WTC11 (cell line): ENCODE measurements around the gene MRGPRF.

Experiments
- ATF3 ChIP-seq: sonication (generic); formaldehyde crosslinking; conservative IDR thresholded peaks from 2 replicates; pipeline ENCODE4 v1.8.1; 2022; ENCODE audit warnings: mild to moderate bottlenecking, missing genetic modification reagents
- CTCF ChIP-seq: fragments of 200-600 bp; IDR thresholded peaks from 2 replicates; pipeline ENCODE4 v1.8.0; 2022; ENCODE audit warnings: antibody characterized with exemption
- ELF4 ChIP-seq: sonication (generic); formaldehyde crosslinking; IDR thresholded peaks from 2 replicates; pipeline ENCODE4 v1.8.1; 2022; ENCODE audit warnings: low read depth, mild to moderate bottlenecking, moderate library complexity, missing genetic modification reagents
- ESRRA ChIP-seq: sonication (generic); formaldehyde crosslinking; IDR thresholded peaks from 2 replicates; pipeline ENCODE4 v1.8.1; 2022; ENCODE audit warnings: mild to moderate bottlenecking, missing genetic modification reagents, borderline replicate concordance
- FOXJ3 ChIP-seq: sonication (generic); formaldehyde crosslinking; IDR thresholded peaks from 2 replicates; pipeline ENCODE4 v1.9.0; 2021; ENCODE audit warnings: missing genetic modification reagents, mild to moderate bottlenecking, borderline replicate concordance
- KAT7 ChIP-seq: sonication (generic); formaldehyde crosslinking; IDR thresholded peaks from 2 replicates; pipeline ENCODE4 v1.8.1; 2023; ENCODE audit warnings: missing genetic modification reagents, mild to moderate bottlenecking, borderline replicate concordance
- MLX ChIP-seq: sonication (generic); formaldehyde crosslinking; IDR thresholded peaks from 2 replicates; pipeline ENCODE4 v1.8.1; 2023; ENCODE audit warnings: mild to moderate bottlenecking, missing genetic modification reagents, moderate library complexity
- NFE2L1 ChIP-seq: sonication (generic); formaldehyde crosslinking; IDR thresholded peaks from 2 replicates; pipeline ENCODE4 v1.8.1; 2023; ENCODE audit warnings: missing genetic modification reagents
- NR1H2 ChIP-seq: sonication (generic); formaldehyde crosslinking; IDR thresholded peaks from 2 replicates; pipeline ENCODE4 v1.9.0; 2021; ENCODE audit warnings: mild to moderate bottlenecking, moderate library complexity, missing genetic modification reagents
- SP1 ChIP-seq: sonication (generic); formaldehyde crosslinking; conservative IDR thresholded peaks from 2 replicates; pipeline ENCODE4 v1.8.1; 2022; ENCODE audit warnings: missing genetic modification reagents
- STAT6 ChIP-seq: sonication (generic); formaldehyde crosslinking; conservative IDR thresholded peaks from 2 replicates; pipeline ENCODE4 v1.8.1; 2023; ENCODE audit warnings: mild to moderate bottlenecking, low read depth, missing genetic modification reagents, moderate library complexity
- TF ChIP-seq, protein P1 (sequence below): sonication (generic); formaldehyde crosslinking; IDR thresholded peaks from 2 replicates; pipeline ENCODE4 v1.8.1; 2023; ENCODE audit warnings: mild to moderate bottlenecking, missing genetic modification reagents, moderate library complexity
- TF ChIP-seq, protein P2 (sequence below): sonication (generic); formaldehyde crosslinking; IDR thresholded peaks from 2 replicates; pipeline ENCODE4 v1.8.0; 2022; ENCODE audit warnings: mild to moderate bottlenecking, missing genetic modification reagents
- TF ChIP-seq, protein P3 (sequence below): sonication (generic); formaldehyde crosslinking; IDR thresholded peaks from 2 replicates; pipeline ENCODE4 v1.8.0; 2022; ENCODE audit warnings: mild to moderate bottlenecking, missing genetic modification reagents

GRCh38 chr11:68970921-68971636 is 42.0 kb downstream of the MRGPRF start:
- TF ChIP-seq STAT6 (no peak), CTCF (no peak), SP1 (CRISPR knock-in tag) (no peak), ELF4 (CRISPR knock-in tag) (no peak), FOXJ3 (CRISPR knock-in tag) (no peak), NR1H2 (CRISPR knock-in tag) (no peak), ESRRA (CRISPR knock-in tag) (no peak), KAT7 (CRISPR knock-in tag) (no peak), ATF3 (no peak), NFE2L1 (no peak), MLX (no peak)
- TF ChIP-seq, protein P1, sequence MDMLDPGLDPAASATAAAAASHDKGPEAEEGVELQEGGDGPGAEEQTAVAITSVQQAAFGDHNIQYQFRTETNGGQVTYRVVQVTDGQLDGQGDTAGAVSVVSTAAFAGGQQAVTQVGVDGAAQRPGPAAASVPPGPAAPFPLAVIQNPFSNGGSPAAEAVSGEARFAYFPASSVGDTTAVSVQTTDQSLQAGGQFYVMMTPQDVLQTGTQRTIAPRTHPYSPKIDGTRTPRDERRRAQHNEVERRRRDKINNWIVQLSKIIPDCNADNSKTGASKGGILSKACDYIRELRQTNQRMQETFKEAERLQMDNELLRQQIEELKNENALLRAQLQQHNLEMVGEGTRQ = no peak
- TF ChIP-seq, protein P2, sequence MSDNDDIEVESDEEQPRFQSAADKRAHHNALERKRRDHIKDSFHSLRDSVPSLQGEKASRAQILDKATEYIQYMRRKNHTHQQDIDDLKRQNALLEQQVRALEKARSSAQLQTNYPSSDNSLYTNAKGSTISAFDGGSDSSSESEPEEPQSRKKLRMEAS (CRISPR knock-in tag) = no peak
- TF ChIP-seq, protein P3, sequence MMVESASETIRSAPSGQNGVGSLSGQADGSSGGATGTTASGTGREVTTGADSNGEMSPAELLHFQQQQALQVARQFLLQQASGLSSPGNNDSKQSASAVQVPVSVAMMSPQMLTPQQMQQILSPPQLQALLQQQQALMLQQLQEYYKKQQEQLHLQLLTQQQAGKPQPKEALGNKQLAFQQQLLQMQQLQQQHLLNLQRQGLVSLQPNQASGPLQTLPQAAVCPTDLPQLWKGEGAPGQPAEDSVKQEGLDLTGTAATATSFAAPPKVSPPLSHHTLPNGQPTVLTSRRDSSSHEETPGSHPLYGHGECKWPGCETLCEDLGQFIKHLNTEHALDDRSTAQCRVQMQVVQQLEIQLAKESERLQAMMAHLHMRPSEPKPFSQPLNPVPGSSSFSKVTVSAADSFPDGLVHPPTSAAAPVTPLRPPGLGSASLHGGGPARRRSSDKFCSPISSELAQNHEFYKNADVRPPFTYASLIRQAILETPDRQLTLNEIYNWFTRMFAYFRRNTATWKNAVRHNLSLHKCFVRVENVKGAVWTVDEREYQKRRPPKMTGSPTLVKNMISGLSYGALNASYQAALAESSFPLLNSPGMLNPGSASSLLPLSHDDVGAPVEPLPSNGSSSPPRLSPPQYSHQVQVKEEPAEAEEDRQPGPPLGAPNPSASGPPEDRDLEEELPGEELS = no peak
